GM23248 (cell line): ENCODE measurements around the gene AFTPH.

Experiments used
- EZH2 ChIP-seq: fragments of 200-600 bp; sonication (generic); IDR thresholded peaks from 2 replicates; pipeline ENCODE4 v1.6.1; 2018; ENCODE audit warnings: antibody characterized with exemption, mild to moderate bottlenecking; ENCODE audit not compliant: insufficient read depth, poor library complexity, severe bottlenecking
- EZH2phosphoT487 ChIP-seq: fragments of 200-600 bp; sonication (generic); IDR thresholded peaks from 2 replicates; pipeline ENCODE4 v1.6.1; 2018; ENCODE audit warnings: antibody characterized with exemption, moderate library complexity, mild to moderate bottlenecking, low read depth; ENCODE audit not compliant: insufficient read depth

DNA sequence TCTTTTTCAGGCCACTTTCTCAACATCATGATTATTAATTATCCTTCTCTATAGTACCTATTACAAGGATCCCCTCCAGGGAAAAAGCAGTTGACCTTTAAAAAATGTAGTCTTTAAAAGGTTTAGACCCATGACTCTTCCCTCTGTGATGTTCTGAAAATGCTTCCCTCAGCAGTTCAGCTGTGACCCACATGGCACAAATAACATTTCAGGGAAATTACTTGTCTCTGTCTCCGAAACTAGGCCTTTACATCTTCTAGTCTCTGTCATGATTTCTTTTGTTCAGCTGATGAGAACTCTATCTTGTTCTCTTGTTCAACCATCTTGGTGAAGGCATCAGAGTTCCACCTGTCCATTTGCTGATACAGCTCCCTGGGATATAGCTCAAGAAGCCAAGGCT, 41.9 kb upstream of the AFTPH start:
- TF ChIP-seq EZH2 (no peak), EZH2phosphoT487 (no peak)
